Astrocyte (in vitro differentiated cells and primary cell): ENCODE results near the gene EFNB2. TPM values are rescaled to one million over a fixed set of nuclear protein-coding genes. Genes with fewer than 3 reads are reported as not detected.

Experiments
- DNase-seq: peaks from one replicate; pipeline ENCODE4 v3.0.0-alpha.2; 2010; ENCODE audit warnings: low read depth
- FAIRE-seq: peaks from 2 replicates; lab custom pipeline; 2011; peaks lifted over from hg19 to GRCh38; lab: Jason Lieb, UNC
- H2AFZ ChIP-seq: 2 replicates; pipeline ENCODE4 v1.6.0; 2012; ENCODE audit warnings: low read depth, low read length, inconsistent platforms
- H3K27ac ChIP-seq: 2 replicates; pipeline ENCODE4 v1.5.1; 2011; ENCODE audit warnings: low read depth, low read length, inconsistent platforms
- H3K27me3 ChIP-seq: 2 replicates; pipeline ENCODE4 v1.6.0; 2011; ENCODE audit warnings: low read length, inconsistent platforms; ENCODE audit not compliant: insufficient read depth
- H3K36me3 ChIP-seq: 2 replicates; pipeline ENCODE4 v1.5.1; 2011; ENCODE audit warnings: low read length, inconsistent platforms; ENCODE audit not compliant: insufficient read depth
- H3K4me1 ChIP-seq: 2 replicates; pipeline ENCODE4 v1.5.1; 2011; ENCODE audit warnings: low read length, inconsistent platforms; ENCODE audit not compliant: insufficient read depth
- H3K4me2 ChIP-seq: 2 replicates; pipeline ENCODE4 v1.6.0; 2012; ENCODE audit warnings: low read length, inconsistent platforms
- H3K4me3 ChIP-seq: 2 replicates; pipeline ENCODE4 v1.5.1; 2011; ENCODE audit warnings: low read depth, mild to moderate bottlenecking, low read length, inconsistent platforms; ENCODE audit not compliant: insufficient read depth
- H3K79me2 ChIP-seq: 2 replicates; pipeline ENCODE4 v1.6.0; 2012; ENCODE audit warnings: mild to moderate bottlenecking, low read length, inconsistent platforms; ENCODE audit not compliant: insufficient read depth
- H3K9ac ChIP-seq: 2 replicates; pipeline ENCODE4 v1.6.0; 2012; ENCODE audit warnings: mild to moderate bottlenecking, low read length, inconsistent platforms
- H3K9me3 ChIP-seq: 2 replicates; pipeline ENCODE4 v1.5.1; 2012; ENCODE audit warnings: low read depth, mild to moderate bottlenecking, low read length, inconsistent platforms; ENCODE audit not compliant: insufficient read depth
- H4K20me1 ChIP-seq: 2 replicates; pipeline ENCODE4 v1.6.0; 2012; ENCODE audit warnings: low read length, inconsistent platforms; ENCODE audit not compliant: insufficient read depth
- H3K27ac Mint-ChIP-seq: one replicate; pipeline ENCODE4 v1.8.0; 2021; ENCODE audit warnings: mild to moderate bottlenecking, mixed read lengths; ENCODE audit not compliant: unreplicated experiment
- H3K27me3 Mint-ChIP-seq: one replicate; pipeline ENCODE4 v1.8.0; 2021; ENCODE audit warnings: low read depth, mixed read lengths; ENCODE audit not compliant: unreplicated experiment
- H3K36me3 Mint-ChIP-seq: one replicate; pipeline ENCODE4 v1.8.0; 2021; ENCODE audit warnings: low read depth, mixed read lengths; ENCODE audit not compliant: unreplicated experiment
- H3K4me1 Mint-ChIP-seq: one replicate; pipeline ENCODE4 v1.8.0; 2021; ENCODE audit warnings: low read depth, mixed read lengths; ENCODE audit not compliant: unreplicated experiment
- H3K4me3 Mint-ChIP-seq: one replicate; pipeline ENCODE4 v1.8.0; 2021; ENCODE audit warnings: mild to moderate bottlenecking, moderate library complexity, mixed read lengths; ENCODE audit not compliant: unreplicated experiment
- H3K9me3 Mint-ChIP-seq: one replicate; pipeline ENCODE4 v1.8.0; 2021; ENCODE audit warnings: mild to moderate bottlenecking, mixed read lengths; ENCODE audit not compliant: unreplicated experiment
- CTCF ChIP-seq: IDR thresholded peaks from 2 replicates; pipeline ENCODE4 v1.5.1; 2011; ENCODE audit warnings: low read depth, mild to moderate bottlenecking, inconsistent platforms, low read length, moderate library complexity; ENCODE audit not compliant: insufficient read depth
- EZH2 ChIP-seq: IDR thresholded peaks from 2 replicates; pipeline ENCODE4 v1.6.1; 2012; ENCODE audit warnings: mild to moderate bottlenecking, low read length, inconsistent platforms; ENCODE audit not compliant: insufficient read depth
- total RNA-seq: library from RNA; stranded (reverse); gene quantifications from 2 replicates; pipeline ENCODE4 v1.2.1, GENCODE V29; 2021

The EFNB2 gene
- total RNA-seq, 1 donor from 2014 or later: 93.2 TPM

DNA sequence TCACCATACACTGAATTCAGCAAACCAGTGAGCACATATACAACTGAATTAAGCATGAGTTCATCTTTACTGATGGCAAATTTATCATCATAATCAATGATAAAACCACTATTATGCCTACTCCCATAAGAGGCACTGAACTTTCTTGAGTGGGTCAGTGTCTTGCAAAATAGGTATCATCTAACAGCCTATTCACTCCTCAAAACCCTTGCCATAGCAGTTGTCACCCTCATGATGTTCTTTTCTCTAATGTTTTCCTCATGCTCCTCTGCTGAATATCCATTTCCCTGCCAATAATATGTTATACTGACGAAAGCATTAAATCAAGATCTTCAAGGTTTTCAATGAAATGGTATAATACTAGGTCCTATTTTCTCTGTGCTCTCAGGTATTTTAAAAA lies 26.8 kb upstream of the EFNB2 start:
- FAIRE-seq (no peak), DNase-seq (no peak)
- Mint-ChIP-seq H3K4me3 (no peak overlapping the region), H3K27me3 (no peaks in the 10 kb centered on the region), H3K27ac (no peak overlapping the region), H3K9me3 (no peaks in the 10 kb centered on the region), H3K4me1 (peaks cover 37% of the 10 kb centered on the region), H3K36me3 (peaks cover 6% of the 10 kb centered on the region)
- H3K4me1 ChIP-seq: peaks cover 18% of the 10 kb centered on the region
- peaks cover 100% of the 10 kb centered on the region for H3K79me2 ChIP-seq
- H3K4me3 ChIP-seq: no peak overlapping the region
- H4K20me1 ChIP-seq: peaks cover 89% of the 10 kb centered on the region
- peak overlapping the region; percentile 53 for H3K4me2 ChIP-seq
- H3K27ac ChIP-seq: no peak overlapping the region
- TF ChIP-seq CTCF (no peak), EZH2 (no peak)
- H2AFZ ChIP-seq: no peak overlapping the region
- no peaks in the 10 kb centered on the region for H3K9me3 ChIP-seq
- H3K27me3 ChIP-seq: no peaks in the 10 kb centered on the region
- peaks cover 20% of the 10 kb centered on the region for H3K36me3 ChIP-seq
- no peak overlapping the region for H3K9ac ChIP-seq

- FAIRE-seq (no peak), DNase-seq (peak; percentile 59)
- no peaks in the 10 kb centered on the region for H3K27me3 Mint-ChIP-seq
- Histone ChIP-seq H3K9ac (peak overlapping the region; percentile 11), H3K4me1 (peaks cover 18% of the 10 kb centered on the region), H3K27me3 (no peaks in the 10 kb centered on the region), H3K9me3 (no peaks in the 10 kb centered on the region), H3K36me3 (peaks cover 26% of the 10 kb centered on the region), H2AFZ (no peak overlapping the region), H3K79me2 (peaks cover 100% of the 10 kb centered on the region), H3K4me2 (peak overlapping the region; percentile 53), H3K4me3 (no peak overlapping the region), H4K20me1 (peaks cover 84% of the 10 kb centered on the region), H3K27ac (no peak overlapping the region)
- TF ChIP-seq CTCF (no peak), EZH2 (no peak)
- H3K36me3 Mint-ChIP-seq: peaks cover 6% of the 10 kb centered on the region
- no peak overlapping the region for H3K4me3 Mint-ChIP-seq
- no peaks in the 10 kb centered on the region for H3K9me3 Mint-ChIP-seq
- H3K4me1 Mint-ChIP-seq: peaks cover 37% of the 10 kb centered on the region
- no peak overlapping the region for H3K27ac Mint-ChIP-seq
Measured at GRCh38 chr13:106561551-106562170, 26.2 kb upstream of the EFNB2 start.

- no peaks in the 10 kb centered on the region for H3K27me3 ChIP-seq
- no peak overlapping the region for H3K4me3 Mint-ChIP-seq
- no peak overlapping the region for H3K9ac ChIP-seq
- peaks cover 7% of the 10 kb centered on the region for H3K36me3 Mint-ChIP-seq
- no peak overlapping the region for H3K27ac Mint-ChIP-seq
- peaks cover 99% of the 10 kb centered on the region for H3K79me2 ChIP-seq
- peaks cover 40% of the 10 kb centered on the region for H3K4me1 Mint-ChIP-seq
- FAIRE-seq (no peak), DNase-seq (no peak)
- H3K9me3 Mint-ChIP-seq: no peaks in the 10 kb centered on the region
- H3K4me2 ChIP-seq: no peak overlapping the region
- no peak overlapping the region for H3K4me3 ChIP-seq
- peaks cover 14% of the 10 kb centered on the region for H3K4me1 ChIP-seq
- H2AFZ ChIP-seq: no peak overlapping the region
- H3K27me3 Mint-ChIP-seq: no peaks in the 10 kb centered on the region
- H3K9me3 ChIP-seq: no peaks in the 10 kb centered on the region
- TF ChIP-seq CTCF: no peak
- TF ChIP-seq EZH2: no peak
- peaks cover 76% of the 10 kb centered on the region for H4K20me1 ChIP-seq
- H3K27ac ChIP-seq: no peak overlapping the region
- H3K36me3 ChIP-seq: peaks cover 31% of the 10 kb centered on the region
Measured at GRCh38 chr13:106560821-106561220, 25.4 kb upstream of the EFNB2 start.
